Stimulated activated CD4-positive, alpha-beta T cell treated with anti-CD3 and anti-CD28 coated beads, Interleukin-1b, Interleukin-23, amount 100 ng/mL, for 1 hour (primary cell): ENCODE measurements around the gene IGLL1.
"Not testable (repeated sequence)": the region's sequence is repeated elsewhere in the genome, so short reads cannot be mapped to it uniquely, and the experiment has no call there.

ENCODE experiments used
- DNase-seq, 2 donors: peaks; one replicate each; pipeline ENCODE4 v3.0.0-alpha.2; 2020; ENCODE audit warnings: low read depth in 2 of 2

Gene IGLL1

DNA sequence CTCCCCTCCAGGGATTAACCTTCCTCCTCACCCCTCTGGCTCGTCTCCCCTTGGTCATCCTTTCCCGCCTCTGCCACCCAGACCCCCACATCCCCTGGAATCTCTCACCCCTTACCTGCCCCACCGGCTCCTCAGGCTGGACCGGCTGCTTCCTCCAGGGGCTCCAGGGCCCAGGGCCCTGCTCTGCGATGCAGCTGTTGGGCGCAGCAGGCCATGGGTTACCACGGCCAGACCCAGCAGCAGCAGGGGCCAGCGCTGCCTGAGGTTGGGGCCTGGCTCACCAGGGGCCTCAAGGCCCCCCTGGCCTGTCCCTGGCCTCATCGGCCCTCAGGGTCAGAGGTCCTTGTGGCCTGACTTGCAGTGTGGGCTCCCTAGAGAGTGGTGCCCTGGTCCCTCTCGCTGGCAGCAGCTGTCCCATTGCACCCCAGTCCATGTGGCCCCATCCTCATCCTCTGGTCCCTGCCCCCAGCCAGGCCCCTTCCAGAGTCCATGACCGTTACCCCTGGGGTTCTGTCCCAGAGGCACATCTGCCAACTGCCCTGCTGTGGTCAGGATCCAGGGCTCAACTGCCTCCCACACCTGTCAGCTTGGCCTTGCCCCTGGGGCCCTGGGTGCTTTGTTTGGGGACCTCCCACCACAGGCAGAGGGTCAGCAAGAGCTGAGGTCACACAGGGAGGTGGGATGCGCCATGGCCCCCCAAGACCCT lies at the start of gene IGLL1:
IGLL1 (minus strand) TSS at position 421 of the 706 bp plus-strand sequence; CDS start at position 321, 100 bp downstream.
- DNase-seq, result no peak

DNA sequence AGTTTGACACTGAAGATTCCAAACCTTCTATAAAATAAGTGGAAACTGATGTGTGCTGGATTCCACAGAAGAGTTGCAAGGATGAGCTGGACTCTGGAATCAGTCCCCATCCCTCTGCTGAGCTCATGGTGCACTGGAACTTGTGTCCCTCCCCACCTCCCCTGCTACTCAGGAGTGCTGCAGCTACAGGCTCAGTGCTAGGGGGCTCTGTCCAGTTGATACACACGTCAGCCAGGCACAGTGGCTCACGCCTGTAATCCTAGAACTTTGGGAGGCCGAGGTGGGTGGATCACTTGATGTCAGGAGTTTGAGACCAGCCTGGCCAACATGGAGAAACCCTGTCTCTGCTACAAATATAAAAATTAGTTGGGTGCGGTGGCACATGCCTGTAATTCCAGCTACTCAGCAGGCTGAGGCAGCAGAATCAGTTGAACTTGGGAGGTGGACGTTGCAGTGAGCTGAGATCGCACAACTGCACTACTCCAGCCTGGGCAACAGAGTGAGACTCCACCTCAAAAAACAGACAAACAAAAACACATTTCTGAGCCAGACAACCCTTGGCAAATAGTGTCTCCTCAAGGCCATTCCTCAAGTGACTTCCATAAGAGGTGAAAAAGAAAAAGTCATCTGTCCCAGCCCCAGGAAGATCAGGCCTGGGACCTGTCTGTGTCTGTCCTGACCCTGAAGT lies 48.1 kb upstream of the IGLL1 start:
- not testable (repeated sequence) for DNase-seq

DNA sequence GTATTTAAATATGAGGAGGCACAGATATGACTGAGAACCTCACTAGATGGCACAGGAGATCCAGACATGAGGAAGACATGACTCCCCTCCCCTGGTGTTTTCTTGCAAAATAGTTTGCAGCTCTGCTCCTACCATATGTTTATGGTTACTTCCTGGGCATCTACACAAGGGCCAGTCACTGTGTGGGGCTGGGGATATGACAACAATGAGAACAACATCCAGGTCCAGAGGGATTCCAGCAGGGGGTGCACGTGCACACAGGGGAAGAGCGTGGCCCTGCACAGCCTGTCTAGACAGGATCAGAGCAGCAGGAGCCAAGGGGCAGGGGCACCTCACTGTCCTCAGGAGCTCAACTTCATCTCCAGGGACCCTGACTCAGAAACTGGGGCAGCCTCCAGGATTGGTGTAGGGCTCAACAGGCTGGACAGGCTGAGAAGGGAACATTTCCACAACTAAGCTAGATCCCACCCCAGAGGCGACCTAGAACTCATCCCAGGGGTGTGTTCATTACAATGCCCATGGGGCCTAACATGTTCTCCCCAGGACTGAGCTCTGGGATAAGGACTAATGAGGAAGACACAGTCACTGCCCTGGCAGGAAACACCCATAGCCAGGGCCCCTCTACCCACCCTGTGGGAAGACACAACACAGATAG lies 47.4 kb upstream of the IGLL1 start:
- DNase-seq, result peak; percentile 24 to 35

DNA sequence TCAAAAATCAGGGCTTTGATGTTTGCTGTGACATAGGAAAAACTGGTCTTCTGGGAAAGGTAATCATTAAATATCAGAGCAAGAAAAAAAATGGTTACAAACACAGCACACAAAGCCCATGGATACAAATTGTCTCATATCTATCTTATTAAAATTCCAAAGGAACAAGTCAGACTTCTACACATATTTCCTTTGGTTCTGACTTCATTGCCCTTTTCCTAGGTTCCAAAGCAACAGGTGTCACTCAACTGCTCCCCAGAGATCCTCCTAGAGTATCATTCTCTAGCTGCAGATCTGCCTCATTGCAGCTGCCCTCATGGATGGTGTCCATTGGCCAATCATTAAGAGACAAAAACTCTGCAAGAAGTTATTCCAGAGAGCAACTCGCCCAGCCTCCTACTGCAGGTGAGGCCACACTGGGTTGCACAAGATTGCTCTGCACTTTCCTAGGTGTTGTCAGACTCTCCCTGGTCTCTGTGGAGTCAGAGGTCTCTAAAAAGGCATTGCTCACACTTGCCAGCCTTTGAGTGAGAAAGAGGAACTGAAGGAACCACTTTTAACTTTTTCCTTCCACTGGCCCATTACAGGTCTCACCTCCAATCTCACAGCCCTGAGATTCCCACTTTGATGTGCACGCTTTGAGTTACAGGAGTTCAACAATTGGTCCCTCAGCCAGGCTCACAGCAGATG lies 46.3 kb upstream of the IGLL1 start:
- DNase-seq, result no peak

DNA sequence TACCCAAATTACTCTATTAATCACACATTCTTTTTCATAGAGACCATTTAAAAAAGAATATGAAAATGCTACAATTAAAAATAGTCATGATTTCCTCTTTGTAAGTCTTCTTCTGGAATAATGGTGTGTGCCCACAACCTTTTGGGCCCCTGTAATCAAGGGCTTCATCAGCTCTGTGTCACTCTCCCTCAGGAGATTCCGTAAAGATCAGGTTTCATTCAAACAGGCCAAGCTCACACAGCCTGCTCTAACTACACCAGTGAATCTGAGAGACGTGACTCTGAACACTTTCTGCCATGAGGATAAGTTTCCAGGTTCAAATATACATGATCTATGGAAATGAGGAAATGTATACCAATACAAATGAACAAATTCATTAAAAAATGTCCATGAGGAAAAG lies 42.5 kb upstream of the IGLL1 start:
- no peak for DNase-seq

DNA sequence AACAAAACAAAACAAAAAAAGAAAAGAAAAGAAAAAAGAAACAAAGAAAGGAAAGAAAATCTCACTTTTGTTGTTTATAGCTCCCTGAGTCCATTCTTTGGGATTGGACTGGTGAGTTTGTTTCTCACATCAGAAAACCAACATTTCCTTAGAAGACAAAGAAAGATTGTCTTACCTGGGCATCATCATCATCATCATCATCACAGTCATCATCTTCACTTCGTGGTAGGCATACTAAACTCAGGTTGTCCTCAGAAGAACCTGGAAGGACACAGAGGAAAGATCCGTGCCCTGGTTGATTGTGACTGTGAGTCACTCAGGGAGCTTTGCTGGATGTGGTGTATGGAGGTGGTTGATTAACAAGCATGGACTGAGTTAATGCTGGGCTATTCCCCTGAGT lies 41.8 kb upstream of the IGLL1 start:
- not testable (repeated sequence) for DNase-seq

DNA sequence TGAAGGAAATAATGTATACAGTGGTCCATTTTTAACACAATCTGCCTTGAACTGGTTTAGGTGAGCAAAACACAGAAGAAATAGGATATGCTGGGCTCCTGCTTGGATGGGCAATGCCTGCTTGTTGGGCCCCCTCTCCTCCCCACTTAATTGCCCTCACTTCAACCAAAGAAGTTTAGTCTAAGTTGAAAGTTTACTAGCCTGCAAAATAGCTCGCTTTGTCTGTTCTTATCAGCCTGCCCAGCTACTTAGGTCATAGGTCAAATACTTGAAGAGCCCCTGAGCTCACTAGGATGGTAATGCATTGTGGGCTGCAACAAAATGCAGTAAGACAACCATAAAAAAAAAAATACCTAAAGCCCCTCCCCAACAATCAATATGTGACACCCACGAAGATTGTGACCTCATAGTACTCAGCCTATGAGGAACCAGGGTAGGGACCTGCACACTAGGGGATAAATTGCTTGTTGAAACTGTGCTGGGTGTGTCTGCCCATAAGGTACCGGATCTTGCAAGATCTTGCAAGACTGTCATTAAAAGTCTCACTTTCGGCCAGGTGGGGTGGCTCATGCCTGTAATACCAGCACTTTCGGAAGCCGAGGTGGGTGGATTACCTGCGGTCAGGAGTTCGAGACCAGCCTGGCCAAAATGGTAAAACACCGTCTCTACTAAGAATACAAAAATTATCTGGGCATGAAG lies 41.1 kb upstream of the IGLL1 start:
- DNase-seq, result no peak

DNA sequence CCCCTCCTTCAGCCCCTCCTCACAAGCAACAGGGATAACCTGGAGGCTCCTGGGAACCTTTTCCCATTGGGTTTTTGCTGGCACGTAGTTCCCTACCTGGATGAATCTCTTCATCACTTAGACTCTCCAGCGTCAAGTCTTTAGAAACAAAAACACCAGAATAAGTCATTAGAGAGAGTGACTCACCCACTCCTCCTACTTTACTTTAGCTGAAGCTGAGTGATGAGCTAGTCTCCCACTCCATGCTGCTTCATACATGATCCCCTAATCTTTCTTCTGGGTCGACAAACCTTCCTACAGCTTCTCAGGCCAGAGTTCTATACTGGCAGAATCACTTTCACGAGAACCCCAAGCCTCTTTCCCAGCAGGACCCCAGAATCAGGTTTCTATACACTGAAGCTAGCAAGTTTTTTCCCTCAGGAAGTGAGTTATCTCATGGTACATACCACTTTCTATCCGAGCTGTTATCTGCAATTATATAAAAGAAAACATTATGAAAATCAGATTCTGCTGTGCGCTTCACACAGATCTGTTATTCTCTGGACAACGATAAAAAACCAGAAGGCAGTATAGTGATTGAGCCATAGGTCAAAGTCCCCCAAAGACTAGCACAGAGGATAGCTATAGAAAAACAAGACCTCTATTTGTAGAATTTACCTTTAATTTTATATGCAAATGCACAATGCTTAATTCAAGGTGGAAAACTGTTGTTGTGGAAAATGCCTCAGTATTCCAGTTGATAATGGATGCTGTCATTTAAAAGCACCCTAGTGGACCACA lies 33.3 kb upstream of the IGLL1 start:
- DNase-seq, result no peak

DNA sequence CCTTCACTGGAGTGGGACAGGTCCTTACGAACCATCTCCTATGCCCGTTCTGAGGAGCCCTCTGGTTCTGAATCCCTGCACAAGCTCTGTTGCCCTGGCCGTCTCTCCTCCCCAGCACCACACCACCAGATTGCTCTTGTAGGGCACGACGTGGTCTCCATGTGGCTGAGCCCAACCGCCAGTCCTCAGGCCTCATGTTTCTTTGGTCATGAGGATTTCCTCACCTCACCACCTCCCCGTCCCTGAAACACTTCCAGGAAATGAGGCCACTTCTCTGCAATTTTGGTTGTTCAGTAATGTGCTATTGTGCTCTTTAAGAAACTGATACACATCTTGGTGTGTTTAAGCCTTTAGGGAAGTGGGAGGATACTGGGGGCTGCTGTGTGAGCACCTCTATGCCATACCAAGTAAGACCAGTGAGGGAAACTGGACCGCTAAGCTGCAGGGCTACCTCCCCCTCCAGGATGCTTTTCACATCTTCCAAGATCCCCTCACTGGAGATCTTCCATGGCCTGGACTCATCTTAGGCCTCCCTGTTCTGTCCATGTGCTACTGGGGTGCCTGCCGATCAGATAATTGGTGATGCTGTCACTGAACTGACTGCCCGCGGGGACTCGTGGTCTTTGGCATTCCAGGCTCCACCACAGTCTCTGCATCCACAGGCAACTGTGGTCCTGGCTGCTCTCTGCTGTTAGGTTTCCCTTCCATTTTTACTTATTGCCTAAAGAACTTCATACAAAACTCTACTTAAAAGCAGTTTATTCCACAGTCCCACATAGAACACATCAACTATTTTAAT lies 30.1 kb upstream of the IGLL1 start:
- no peak for DNase-seq

DNA sequence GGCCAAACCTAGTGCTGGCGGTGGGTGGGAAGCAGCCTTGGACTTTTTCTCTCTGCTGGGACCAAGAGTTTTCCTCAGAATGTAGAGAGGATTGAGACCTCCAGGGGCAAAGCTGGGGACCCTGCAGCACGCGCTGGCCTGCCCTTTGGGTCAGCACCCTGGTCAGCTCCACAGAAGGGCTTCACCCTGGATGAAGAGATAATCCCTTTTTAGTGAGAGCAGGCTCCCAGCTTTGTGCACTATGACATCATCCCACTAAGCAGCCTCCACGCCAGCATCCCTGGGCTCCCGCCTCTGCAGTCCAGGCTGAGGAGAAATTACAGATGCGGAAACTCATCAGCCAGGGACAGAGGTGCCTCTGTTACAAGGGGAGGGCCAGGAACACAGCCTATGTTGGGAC lies 28.5 kb upstream of the IGLL1 start:
- DNase-seq, result no peak

DNA sequence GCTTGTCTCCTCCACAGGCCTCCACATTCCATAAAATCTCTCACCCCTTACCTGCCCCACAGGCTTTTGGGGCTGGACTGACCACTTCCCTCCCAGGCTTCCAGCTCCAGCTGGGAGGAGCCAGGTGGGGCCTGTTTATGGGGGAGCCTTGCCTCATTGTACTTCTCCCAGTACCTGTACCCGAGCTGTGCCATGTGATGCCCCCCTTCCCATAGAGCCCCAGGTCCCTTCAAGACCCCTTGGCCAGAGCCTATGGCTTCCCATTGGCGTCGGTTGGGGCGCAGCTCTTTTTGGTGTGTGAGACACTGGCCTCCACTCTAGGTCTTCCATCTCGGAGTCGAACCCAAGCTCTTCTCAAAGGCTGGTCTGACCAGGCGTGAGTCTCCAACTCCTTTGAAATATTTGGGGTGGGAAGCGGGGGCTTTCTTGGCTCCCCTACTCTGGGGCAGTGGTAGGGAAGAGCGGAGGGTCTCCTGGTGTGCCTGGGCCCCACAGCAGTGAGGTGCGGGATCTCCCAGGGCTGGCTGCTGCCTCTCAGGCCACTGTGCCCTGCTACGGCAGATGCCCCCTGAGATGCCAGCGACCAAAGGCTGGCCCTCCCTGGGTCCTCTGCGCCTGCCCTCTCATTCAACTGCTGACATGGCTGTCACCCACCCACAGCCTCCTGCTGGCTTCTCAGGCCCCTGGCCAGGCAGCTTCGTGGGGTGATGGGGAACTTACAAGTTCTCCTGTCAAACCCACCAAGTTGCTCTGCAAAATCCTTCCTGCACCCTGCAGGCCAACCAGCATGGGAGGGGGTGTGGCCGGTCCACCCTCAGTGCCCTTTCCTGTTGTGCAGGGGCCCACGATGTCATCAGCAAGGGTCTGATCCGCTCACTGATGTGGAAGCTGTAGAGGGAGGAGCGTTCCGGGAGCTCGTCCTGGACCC lies 26.4 kb upstream of the IGLL1 start:
- DNase-seq, result no peak

DNA sequence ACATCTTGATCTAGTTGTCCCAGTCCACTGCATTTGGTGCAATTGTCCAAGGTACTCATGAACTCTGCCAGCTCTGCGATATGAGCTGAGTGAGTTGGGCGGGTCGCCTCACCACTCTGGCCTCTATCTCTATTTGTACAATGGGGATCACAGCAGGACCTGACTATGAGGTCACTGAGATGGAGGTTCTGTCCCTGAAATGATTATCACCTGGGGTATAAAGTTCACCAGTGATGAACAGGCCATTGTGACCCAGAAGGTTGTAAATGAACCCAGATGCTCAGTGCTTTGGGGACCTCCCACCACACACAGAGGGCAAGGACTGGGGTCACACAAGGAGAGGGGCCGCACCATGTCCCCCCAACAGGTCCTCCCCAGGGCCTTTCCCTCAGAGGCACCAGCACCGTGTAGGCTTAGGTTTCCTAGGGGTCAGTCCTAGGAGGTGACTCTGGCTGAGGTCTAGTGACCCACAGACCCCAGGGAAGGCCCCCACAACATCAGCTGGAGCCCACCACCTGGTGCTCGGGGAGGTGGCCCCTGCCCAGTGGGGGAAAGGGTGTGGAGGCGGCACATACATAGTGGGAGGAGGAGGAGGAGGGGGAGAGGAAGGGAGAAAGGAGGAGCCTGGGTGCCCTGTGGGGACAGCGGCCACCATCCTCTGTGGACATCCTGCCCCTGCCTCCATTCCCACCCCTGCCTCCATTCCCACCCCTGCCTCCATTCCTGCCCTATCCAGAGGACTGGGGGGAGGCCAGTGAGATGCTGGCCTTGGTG lies 25.0 kb upstream of the IGLL1 start:
- DNase-seq, result no peak

DNA sequence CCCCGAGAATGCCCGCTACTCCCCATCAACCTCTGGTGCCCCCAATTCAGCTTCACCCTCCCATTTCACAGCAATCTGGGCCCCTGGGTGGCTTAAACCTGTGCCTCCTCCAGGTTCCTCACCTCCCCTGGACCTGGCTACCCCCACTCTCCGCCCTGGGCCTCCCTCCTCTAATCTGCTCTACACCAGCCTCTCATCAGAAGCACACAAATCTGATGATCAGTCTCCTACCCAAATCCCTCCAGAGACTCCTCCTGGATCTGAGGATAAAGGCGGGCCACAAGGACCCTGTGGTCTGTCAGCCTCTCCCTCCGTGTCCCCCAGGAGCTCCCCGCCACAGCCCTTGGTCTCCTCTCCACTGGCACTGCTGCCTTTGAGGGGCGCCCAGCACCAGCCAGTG lies 23.2 kb upstream of the IGLL1 start:
- no peak for DNase-seq

DNA sequence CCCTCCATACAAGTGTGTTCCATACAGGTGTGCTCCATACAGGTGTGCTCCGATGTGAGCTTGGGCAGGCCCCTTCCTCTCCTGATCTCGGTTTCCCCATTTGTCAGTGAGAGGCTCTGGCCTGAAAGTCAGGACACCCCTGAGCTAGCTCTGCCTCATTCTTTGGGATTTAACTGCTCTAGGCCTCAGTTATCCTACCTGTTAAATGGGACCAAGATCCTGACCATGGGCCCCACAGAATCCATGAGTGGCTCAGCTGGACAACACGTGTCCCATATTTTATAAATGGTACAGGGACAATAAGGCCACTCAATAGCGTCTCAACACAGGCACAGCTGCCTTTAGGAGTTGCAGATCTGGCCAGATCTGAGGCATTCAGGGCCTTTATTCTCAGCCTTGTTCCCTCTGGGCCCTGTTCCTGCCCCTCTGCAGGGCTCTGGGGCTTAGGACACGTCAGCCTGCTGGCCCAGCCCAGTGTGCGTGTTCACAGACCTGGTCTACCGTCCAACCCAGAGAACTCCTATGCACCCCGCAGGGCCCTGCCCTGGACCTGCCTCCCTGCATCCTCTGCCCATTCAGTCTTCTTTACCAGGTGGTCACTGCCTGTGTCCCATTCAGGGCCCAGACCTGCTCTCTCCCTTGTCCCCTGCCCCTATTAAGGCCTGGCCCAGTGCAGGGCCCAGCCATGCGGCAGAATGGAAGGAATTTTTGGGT lies 18.9 kb upstream of the IGLL1 start:
- no peak for DNase-seq

DNA sequence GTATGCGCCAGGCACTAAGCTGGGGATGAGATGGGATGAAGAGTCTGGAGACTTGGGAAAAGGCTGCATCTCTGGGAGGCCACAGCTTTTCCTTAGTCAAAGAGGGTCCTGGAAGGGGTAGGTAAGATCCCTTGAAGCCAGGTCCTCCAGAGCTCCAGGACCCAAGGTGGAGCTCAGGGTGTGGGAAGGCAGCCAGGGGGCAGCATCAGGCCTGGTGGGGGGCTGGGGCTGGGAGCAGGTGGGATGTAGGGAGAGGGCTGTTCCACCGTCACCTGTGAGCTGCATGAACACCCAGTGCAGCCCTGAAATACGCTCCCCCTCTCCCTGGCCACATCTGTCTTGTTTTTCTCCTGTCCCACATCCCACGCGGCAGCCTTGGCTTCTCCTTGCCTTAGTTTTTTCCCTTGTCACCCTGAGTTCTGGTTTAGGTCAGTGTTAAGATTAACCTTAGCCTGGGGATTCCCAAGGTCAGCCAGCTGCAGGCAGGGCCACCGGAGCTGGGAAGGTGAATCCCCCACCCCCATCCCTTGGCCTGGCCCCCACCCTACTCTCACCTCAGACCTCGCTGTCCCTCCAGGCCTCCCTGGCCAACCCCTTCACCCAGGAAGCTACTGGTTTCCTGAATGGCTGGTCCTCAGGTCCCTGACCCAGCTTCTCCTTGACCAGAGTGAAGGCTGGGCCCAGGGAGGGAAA lies 17.6 kb upstream of the IGLL1 start:
- DNase-seq, result not testable (repeated sequence)

DNA sequence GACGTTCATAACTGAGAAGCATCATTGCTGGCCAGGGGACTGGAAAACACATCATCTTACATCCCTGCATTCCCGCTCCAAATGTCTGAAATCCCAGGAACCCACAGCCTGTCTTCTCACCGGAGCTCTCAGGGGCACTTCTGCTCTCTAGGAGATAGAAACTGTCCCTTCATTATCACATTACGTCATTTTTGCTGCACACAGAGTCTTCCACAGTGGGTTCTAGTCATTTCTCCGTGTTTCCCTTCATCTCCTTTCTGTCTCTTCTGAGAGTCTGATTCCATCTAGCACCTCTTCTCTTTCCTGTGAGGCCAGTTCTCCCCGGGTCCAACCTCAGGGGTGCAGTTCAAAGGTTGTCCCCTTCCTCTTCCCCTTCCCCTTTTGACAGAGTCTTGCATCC lies 15.8 kb upstream of the IGLL1 start:
- DNase-seq, result not testable (repeated sequence)

DNA sequence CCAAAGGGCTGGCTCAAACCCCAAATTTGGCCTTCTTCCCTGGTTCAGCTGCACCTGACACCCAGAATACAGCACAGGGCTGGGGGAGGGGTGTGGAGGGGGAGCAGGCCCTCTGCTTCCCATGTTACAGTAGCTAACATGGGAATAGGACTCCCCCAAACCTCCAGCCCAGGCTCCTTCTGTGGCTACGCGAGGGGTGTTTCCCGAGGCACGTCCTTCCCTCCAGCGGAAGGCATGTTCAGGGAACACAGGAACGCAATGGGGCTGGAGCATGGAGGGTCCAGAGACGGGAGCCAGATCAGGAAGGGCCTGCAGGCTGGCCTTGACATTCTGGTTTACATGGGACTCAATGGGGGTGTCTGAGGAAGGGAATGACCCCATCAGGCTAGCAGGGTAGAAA lies 11.8 kb upstream of the IGLL1 start:
- no peak for DNase-seq
